H1 (cell line): ENCODE data around the gene KRT83. TPM values are rescaled to one million over a fixed set of nuclear protein-coding genes. Genes with fewer than 3 reads are reported as not detected.

ENCODE experiments used
- CTCF ChIA-PET: fragments of 300-600 bp; sonication (Branson Sonifier 250); formaldehyde crosslinking; loops from one replicate; lab custom pipeline; 2021; ENCODE audit not compliant: partially characterized antibody; lab: Charles Lee
- POLR2A ChIA-PET: fragments of 300-600 bp; sonication (Branson Sonifier 250); formaldehyde crosslinking; loops from one replicate; lab custom pipeline; 2021; ENCODE audit warnings: inconsistent platforms; ENCODE audit not compliant: partially characterized antibody; lab: Charles Lee
- DNase-seq, 2 experiments: peaks; one replicate each; pipeline versions ENCODE4 v3.0.0 to v3.0.0-alpha.2; 2010 to 2022; ENCODE audit warnings: low spot score in 2 of 2, low read depth in 1 of 2, mixed read lengths in 1 of 2
- FAIRE-seq: peaks from 2 replicates; lab custom pipeline; 2011; peaks lifted over from hg19 to GRCh38; lab: Jason Lieb, UNC
- H2AFZ ChIP-seq: 2 replicates; pipeline ENCODE4 v1.8.1; 2012; ENCODE audit warnings: low read length, inconsistent platforms
- H2AK5ac ChIP-seq: 2 replicates; pipeline ENCODE4 v1.6.1; 2013; ENCODE audit warnings: low read depth, low read length
- H2BK120ac ChIP-seq: replicated peaks from 2 replicates; pipeline ENCODE3; 2013; ENCODE audit warnings: low read depth, low read length, inconsistent platforms
- H2BK12ac ChIP-seq: 2 replicates; pipeline ENCODE4 v1.6.1; 2013; ENCODE audit warnings: low read depth, low read length
- H2BK15ac ChIP-seq: 2 replicates; pipeline ENCODE4 v1.6.1; 2013; ENCODE audit warnings: low read length
- H2BK20ac ChIP-seq: 2 replicates; pipeline ENCODE4 v1.6.1; 2013; ENCODE audit warnings: low read length
- H2BK5ac ChIP-seq: 2 replicates; pipeline ENCODE4 v1.6.1; 2013; ENCODE audit warnings: low read depth, low read length
- H3K14ac ChIP-seq: 2 replicates; pipeline ENCODE4 v1.6.1; 2013; ENCODE audit warnings: inconsistent platforms; ENCODE audit not compliant: insufficient read length
- H3K18ac ChIP-seq: 2 replicates; pipeline ENCODE4 v1.6.1; 2013; ENCODE audit warnings: low read length; ENCODE audit errors: extremely low read depth
- H3K23ac ChIP-seq: 2 replicates; pipeline ENCODE4 v1.6.1; 2013; ENCODE audit warnings: inconsistent platforms; ENCODE audit not compliant: insufficient read length
- H3K23me2 ChIP-seq: 2 replicates; pipeline ENCODE4 v1.6.1; 2013; ENCODE audit warnings: low read depth, low read length
- H3K27ac ChIP-seq: 2 replicates; pipeline ENCODE4 v1.6.1; 2011; ENCODE audit warnings: low read depth, low read length, inconsistent platforms
- H3K27me3 ChIP-seq, 4 experiments: replicated peaks in 1 of 4; 1 replicate in 1 of 4; 2 replicates in 3 of 4; pipeline versions ENCODE4 v1.6.1 to v1.8.1; 2011 to 2013; ENCODE audit warnings: low read length in 3 of 4, mild to moderate bottlenecking in 3 of 4, inconsistent platforms in 2 of 4, mixed read lengths in 2 of 4, moderate library complexity in 1 of 4; ENCODE audit not compliant: control insufficient read depth in 3 of 4, insufficient read depth in 3 of 4; ENCODE audit errors: extremely low read depth in 1 of 4
- H3K36me3 ChIP-seq, 4 experiments: 2 replicates each; pipeline versions ENCODE4 v1.6.1 to v1.8.1; 2011 to 2013; ENCODE audit warnings: mild to moderate bottlenecking in 4 of 4, low read length in 3 of 4, moderate library complexity in 2 of 4, control low read depth in 1 of 4, inconsistent platforms in 1 of 4; ENCODE audit not compliant: insufficient read depth in 4 of 4, control insufficient read depth in 2 of 4
- H3K4ac ChIP-seq: replicated peaks from 2 replicates; pipeline ENCODE3; 2013; ENCODE audit warnings: low read length, low read depth, mixed read lengths, inconsistent platforms; ENCODE audit not compliant: insufficient read length
- H3K4me1 ChIP-seq, 4 experiments: replicated peaks in 1 of 4; 1 replicate in 1 of 4; 2 replicates in 3 of 4; pipeline versions ENCODE4 v1.6.1 to v1.8.1; 2011 to 2013; ENCODE audit warnings: low read length in 3 of 4, inconsistent platforms in 2 of 4, mixed read lengths in 1 of 4; ENCODE audit not compliant: insufficient read depth in 4 of 4, control insufficient read depth in 3 of 4
- H3K4me2 ChIP-seq, 2 experiments: 2 replicates each; pipeline versions ENCODE4 v1.6.1 to v1.8.1; 2011 to 2013; ENCODE audit warnings: low read depth in 2 of 2, low read length in 2 of 2, control low read depth in 1 of 2, inconsistent platforms in 1 of 2, mild to moderate bottlenecking in 1 of 2; ENCODE audit not compliant: insufficient read depth in 1 of 2
- H3K4me3 ChIP-seq, 4 experiments: fragments of 200-600, 300-600 bp in 1 of 4; sonication (generic), shearing (Covaris generic), sonication (Bioruptor Twin) in 1 of 4; 2 replicates each; pipeline versions ENCODE4 v1.5.1 to v1.8.1; 2011 to 2016; ENCODE audit warnings: low read length in 4 of 4, low read depth in 3 of 4, control low read depth in 2 of 4, inconsistent platforms in 2 of 4, mild to moderate bottlenecking in 2 of 4, mixed read lengths in 1 of 4, moderate library complexity in 1 of 4; ENCODE audit not compliant: insufficient read depth in 2 of 4; ENCODE audit errors: extremely low read depth in 1 of 4
- H3K56ac ChIP-seq: replicated peaks from 2 replicates; pipeline ENCODE3; 2013; ENCODE audit warnings: low read depth, mild to moderate bottlenecking, mixed read lengths, low read length, inconsistent platforms; ENCODE audit not compliant: insufficient read length
- H3K79me1 ChIP-seq: 2 replicates; pipeline ENCODE4 v1.6.1; 2013; ENCODE audit warnings: low read depth, low read length, control low read depth
- H3K79me2 ChIP-seq, 2 experiments: 2 replicates each; pipeline versions ENCODE4 v1.6.1 to v1.8.1; 2012 to 2013; ENCODE audit warnings: low read length in 2 of 2, mild to moderate bottlenecking in 2 of 2, inconsistent platforms in 1 of 2; ENCODE audit not compliant: insufficient read depth in 2 of 2, control insufficient read depth in 1 of 2
- H3K9ac ChIP-seq, 4 experiments: replicated peaks in 1 of 4; 1 replicate in 1 of 4; 2 replicates in 3 of 4; pipeline versions ENCODE4 v1.6.1 to v1.8.1; 2011 to 2013; ENCODE audit warnings: low read depth in 3 of 4, low read length in 3 of 4, control low read depth in 2 of 4, mild to moderate bottlenecking in 2 of 4, moderate library complexity in 2 of 4, inconsistent platforms in 1 of 4; ENCODE audit errors: extremely low read depth in 1 of 4
- H3K9me3 ChIP-seq, 2 experiments: 2 replicates each; pipeline versions ENCODE4 v1.6.1 to v1.8.1; 2012 to 2013; ENCODE audit warnings: mild to moderate bottlenecking in 2 of 2, moderate library complexity in 2 of 2, control low read depth in 1 of 2, inconsistent platforms in 1 of 2, low read depth in 1 of 2, low read length in 1 of 2, mixed read lengths in 1 of 2; ENCODE audit not compliant: insufficient read depth in 2 of 2
- H4K20me1 ChIP-seq, 2 experiments: replicated peaks in 1 of 2; 2 replicates each; pipeline versions ENCODE3 to v1.8.1; 2011 to 2013; ENCODE audit warnings: inconsistent platforms in 2 of 2, low read length in 2 of 2, mild to moderate bottlenecking in 1 of 2; ENCODE audit not compliant: insufficient read depth in 2 of 2, control insufficient read depth in 1 of 2
- H4K5ac ChIP-seq: 2 replicates; pipeline ENCODE4 v1.6.1; 2013; ENCODE audit warnings: low read length, low read depth, mixed read lengths, inconsistent platforms; ENCODE audit not compliant: insufficient read length
- H4K8ac ChIP-seq: 2 replicates; pipeline ENCODE4 v1.8.0; 2013; ENCODE audit warnings: mild to moderate bottlenecking, moderate library complexity, low read length, inconsistent platforms; ENCODE audit not compliant: insufficient read depth; ENCODE audit errors: extremely low read depth
- H4K91ac ChIP-seq: replicated peaks from 2 replicates; pipeline ENCODE3; 2013; ENCODE audit warnings: low read length, mixed read lengths, inconsistent platforms; ENCODE audit not compliant: insufficient read length
- CHD1 ChIP-seq: IDR thresholded peaks from 2 replicates; pipeline ENCODE4 v1.6.1; 2012; ENCODE audit warnings: low read depth, low read length, improper control_type of control experiment
- CHD2 ChIP-seq: IDR thresholded peaks from 2 replicates; pipeline ENCODE4 v1.6.1; 2012; ENCODE audit warnings: low read length, improper control_type of control experiment
- CTBP2 ChIP-seq: IDR thresholded peaks from 2 replicates; pipeline ENCODE4 v1.7.0; 2011; ENCODE audit warnings: borderline replicate concordance, mild to moderate bottlenecking, moderate library complexity, mixed read lengths, low read length; ENCODE audit not compliant: insufficient read depth, insufficient read length
- HDAC2 ChIP-seq, 2 experiments: fragments of 300-600 bp in 1 of 2; sonication (generic) in 1 of 2; IDR thresholded peaks; 2 replicates each; pipeline ENCODE4 v1.6.1; 2011 to 2012; ENCODE audit warnings: low read depth in 2 of 2, low read length in 2 of 2, mild to moderate bottlenecking in 2 of 2, moderate library complexity in 2 of 2, borderline replicate concordance in 1 of 2, inconsistent platforms in 1 of 2
- JUN ChIP-seq: IDR thresholded peaks from 2 replicates; pipeline ENCODE4 v1.6.1; 2011; ENCODE audit warnings: low read depth, mild to moderate bottlenecking, improper control_type of control experiment, low read length
- JUND ChIP-seq: IDR thresholded peaks from 2 replicates; pipeline ENCODE4 v1.6.1; 2011; ENCODE audit warnings: mild to moderate bottlenecking, improper control_type of control experiment, low read length
- POU5F1 ChIP-seq: IDR thresholded peaks from 2 replicates; pipeline ENCODE4 v1.6.1; 2011; ENCODE audit warnings: low read depth, mild to moderate bottlenecking, low read length, moderate library complexity
- RAD21 ChIP-seq, 2 experiments: IDR thresholded peaks in 1 of 2; conservative IDR thresholded peaks in 1 of 2; 2 replicates each; pipeline ENCODE4 v1.6.1; 2011; ENCODE audit warnings: low read depth in 2 of 2, low read length in 2 of 2, improper control_type of control experiment in 1 of 2, inconsistent platforms in 1 of 2, mild to moderate bottlenecking in 1 of 2, moderate library complexity in 1 of 2
- TAF1 ChIP-seq: IDR thresholded peaks from 2 replicates; pipeline ENCODE4 v1.6.1; 2011; ENCODE audit warnings: mild to moderate bottlenecking, low read depth, low read length
- TAF7 ChIP-seq: optimal IDR thresholded peaks from 2 replicates; pipeline ENCODE3; 2011; ENCODE audit warnings: low read depth, mild to moderate bottlenecking, inconsistent platforms, low read length, moderate library complexity, borderline replicate concordance
- YY1 ChIP-seq: IDR thresholded peaks from 2 replicates; pipeline ENCODE4 v1.6.1; 2011; ENCODE audit warnings: low read depth, mild to moderate bottlenecking, low read length
- WGBS, 2 experiments: shearing (Covaris generic) in 1 of 2; methylation state at CpG; one replicate each; pipeline versions ENCODE4 v1.1.6 to v1.1.7; 2013 to 2015; ENCODE audit warnings: low lambda C conversion rate in 2 of 2, mixed read lengths in 2 of 2, inconsistent platforms in 1 of 2, low coverage in 1 of 2, missing lambda C conversion rate in 1 of 2; ENCODE audit not compliant: insufficient replicate concordance in 2 of 2, insufficient coverage in 1 of 2, insufficient read length in 1 of 2; ENCODE audit errors: extremely low coverage in 1 of 2, missing lambda C conversion rate in 1 of 2; 5-methylcytosine and 5-hydroxymethylcytosine counted together
- polyA plus RNA-seq, 7 experiments: library from polyadenylated mRNA; depleted of rRNA in 3 of 7; stranded (reverse) in 5 of 7; unstranded in 2 of 7; fragments of >200 nt in 5 of 7; fragments of 200-250 nt in 2 of 7; gene quantifications; 1 replicate in 5 of 7; 2 replicates in 1 of 7; 4 replicates in 1 of 7; pipeline versions ENCODE4 v1.2.1 to v1.2.3, GENCODE V29; 2011 to 2013; ENCODE audit warnings: missing spikeins in 2 of 7, mixed read lengths in 2 of 7
- total RNA-seq: library from RNA; stranded (reverse); fragmentation: NEBNext Ultra II Directional; extraction: Animal tissue kit (Norgen Biotek cat#: 25700); gene quantifications from 2 replicates; pipeline ENCODE4 v1.2.1, GENCODE V29; 2021

Gene KRT83
- total and polyA plus RNA-seq, 2 of the 8 experiments (the other 6 are each of a cell fraction or from before 2014, with no cell fraction given), result not detected

- DNase-seq, result peak; percentile 67 to 75
- FAIRE-seq, result peak; percentile 74
- Histone ChIP-seq H3K23me2 (no peaks in the 10 kb centered on the region), H3K4me3 (no peak overlapping the region), H2BK5ac (no peak overlapping the region), H3K79me2 (no peaks in the 10 kb centered on the region), H3K4ac (no peak overlapping the region), H3K18ac (no peak overlapping the region), H2BK20ac (no peak overlapping the region), H2AK5ac (no peak overlapping the region), H3K14ac (no peak overlapping the region), H4K20me1 (no peaks in the 10 kb centered on the region), H3K4me1 (no peaks in the 10 kb centered on the region), H4K91ac (no peak overlapping the region), H3K9me3 (no peaks in the 10 kb centered on the region), H3K9ac (no peak overlapping the region), H3K27me3 (no peaks in the 10 kb centered on the region), H3K4me2 (no peak overlapping the region), H3K56ac (no peak overlapping the region), H3K79me1 (no peaks in the 10 kb centered on the region), H2BK15ac (no peak overlapping the region), H4K5ac (no peak overlapping the region), H2BK12ac (no peak overlapping the region), H3K36me3 (no peaks in the 10 kb centered on the region), H2AFZ (no peak overlapping the region), H2BK120ac (no peak overlapping the region), H4K8ac (no peak overlapping the region), H3K23ac (no peak overlapping the region), H3K27ac (no peak overlapping the region)
- ChIA-PET CTCF (interaction anchor here (0.6 to 19.8 kb wide), 59 partner anchors 8 to 657 kb away, joined by 3 to 353 read pairs (median 4); partner anchors contain the start of genes KRT7, KRT80, KRT85 and KRT86), POLR2A (interaction anchor here (0.6 to 1.4 kb wide), 3 partner anchors 10 to 94 kb away, joined by 3 to 5 read pairs (median 3); partner anchors contain the start of gene KRT7)
- 47% methylated on average over 11 of the region's 11 CpGs; no CpG with 5 or more reads in 1 of the 2 experiments for WGBS, 2 experiments
- TF ChIP-seq CTBP2 (no peak), CHD1 (no peak), HDAC2 (IDR thresholded peaks at IDR 0.05; ENCODE audit: borderline replicate concordance in 1 of 2, low read depth in 2 of 2, low read length in 2 of 2) (no peak), YY1 (peak; percentile 79), JUND (peak; percentile 82), TAF7 (peak; percentile 18), RAD21 (IDR thresholded peaks at IDR 0.05 in 1 of 2, conservative IDR thresholded peaks at IDR 0.05 in 1 of 2; ENCODE audit: low read depth in 2 of 2, low read length in 2 of 2) (peak; percentile 81 to 88), POU5F1 (no peak), CHD2 (no peak), TAF1 (no peak), JUN (0 out of 2 replicates have a peak, but pooled peaks have one; percentile 37)
Measured at GRCh38 chr12:52327052-52327829, 6.0 kb upstream of the KRT83 start.
